ENCODE results near the gene TGFBR3.
"Not testable (repeated sequence)": the region's sequence is repeated elsewhere in the genome, so short reads cannot be mapped to it uniquely, and the experiment has no call there.

TGFBR3 gene

DNA sequence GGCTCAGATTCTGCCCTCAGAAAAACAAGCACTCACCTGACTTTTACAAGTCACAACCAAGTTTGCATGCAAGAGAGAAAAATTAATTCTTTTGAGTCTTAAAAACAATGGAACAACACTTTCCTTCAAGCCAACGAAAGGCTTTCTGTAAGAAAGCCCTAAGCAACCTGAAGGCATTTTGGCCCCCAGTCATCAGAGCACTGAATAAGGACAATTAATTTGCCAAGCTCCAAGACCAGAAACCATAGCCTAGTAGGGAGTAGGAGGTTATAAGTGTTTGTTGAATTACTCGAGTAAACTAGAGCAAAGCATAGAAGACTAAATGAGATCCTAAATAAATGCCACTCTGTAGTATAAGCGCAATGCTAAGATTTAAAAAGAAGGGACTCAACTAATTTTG, 4.7 kb downstream of the TGFBR3 start:
- DNase-seq = no peak

GRCh38 chr1:91879733-91880132, 6.2 kb downstream of the TGFBR3 start:
- DNase-seq = no peak

DNA sequence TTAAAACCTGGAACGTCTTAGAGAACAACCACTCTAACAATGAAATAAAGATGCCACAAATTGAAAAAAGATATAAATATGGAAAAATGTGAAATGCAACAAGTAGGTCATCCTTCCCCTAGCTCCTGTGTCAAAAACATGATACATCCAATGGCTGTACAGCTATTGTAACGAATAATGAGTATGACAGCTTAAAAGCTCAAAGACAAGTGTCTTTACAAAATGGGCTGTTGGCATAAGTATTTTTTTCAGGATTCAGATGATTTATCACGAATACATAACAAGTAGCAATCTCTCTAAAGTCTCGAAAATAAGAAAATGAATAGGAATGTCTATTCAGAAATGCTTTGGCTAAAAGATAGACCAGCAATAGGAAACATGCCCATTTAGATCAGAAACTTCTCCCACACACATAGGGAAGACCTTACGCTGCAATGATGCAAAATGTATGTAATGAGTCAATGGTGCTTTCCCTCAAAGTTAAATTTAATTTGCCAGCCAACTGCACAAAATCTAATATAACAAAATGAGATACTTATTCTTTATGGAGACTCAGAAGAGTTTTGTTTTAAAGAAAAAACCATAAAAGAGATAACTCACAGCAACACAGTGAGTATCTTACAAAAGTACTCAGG, 8.3 kb downstream of the TGFBR3 start:
- DNase-seq = no peak

- DNase-seq = no peak
Measured at GRCh38 chr1:91876781-91877573, 9.0 kb downstream of the TGFBR3 start.

DNA sequence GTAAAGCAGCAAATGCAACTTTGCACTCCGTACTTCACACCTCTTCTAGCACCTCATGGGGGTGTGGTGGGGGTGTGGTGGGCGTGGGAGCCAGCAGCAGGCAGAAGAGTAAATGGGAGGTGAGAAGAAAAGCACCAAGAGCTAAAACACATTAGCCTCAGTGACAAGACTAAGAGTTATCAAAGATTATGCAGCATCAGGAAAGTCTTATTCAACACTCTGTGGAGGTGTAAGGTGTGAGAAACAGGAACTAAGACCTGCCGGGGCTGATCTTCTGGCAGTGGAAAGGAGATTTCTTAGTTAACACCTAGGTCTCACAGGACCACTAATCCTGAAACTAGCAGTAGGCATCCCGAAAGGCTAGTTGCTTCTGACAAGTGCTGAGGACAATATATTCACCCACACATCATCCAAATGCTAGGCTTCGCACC, 9.9 kb downstream of the TGFBR3 start:
- DNase-seq = peak; percentile 17

DNA sequence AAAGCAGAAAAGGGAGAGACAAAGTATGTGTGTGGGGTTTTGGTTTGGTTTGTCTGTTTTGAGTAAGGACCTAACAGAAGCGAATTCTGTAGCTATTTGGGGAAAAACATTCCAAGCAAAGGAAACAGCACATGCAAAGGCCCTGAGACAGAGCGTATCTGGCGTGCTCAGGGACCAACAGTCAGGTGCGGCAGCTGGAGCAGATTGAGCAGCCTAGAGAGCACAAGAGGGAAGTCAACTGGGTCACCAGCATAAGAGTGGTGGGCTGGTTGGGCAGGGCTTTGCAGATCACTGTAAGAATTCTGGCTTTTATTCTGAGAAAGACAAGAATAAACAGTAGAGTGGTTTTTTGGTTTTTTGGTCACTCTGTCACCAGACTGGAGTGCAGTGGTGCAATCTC, 11.8 kb downstream of the TGFBR3 start:
- DNase-seq = no peak

GRCh38 chr1:91872559-91873081, 13.3 kb downstream of the TGFBR3 start:
- peak; percentile 54 for DNase-seq

GRCh38 chr1:91872000-91872399, 14.0 kb downstream of the TGFBR3 start:
- DNase-seq = no peak

DNA sequence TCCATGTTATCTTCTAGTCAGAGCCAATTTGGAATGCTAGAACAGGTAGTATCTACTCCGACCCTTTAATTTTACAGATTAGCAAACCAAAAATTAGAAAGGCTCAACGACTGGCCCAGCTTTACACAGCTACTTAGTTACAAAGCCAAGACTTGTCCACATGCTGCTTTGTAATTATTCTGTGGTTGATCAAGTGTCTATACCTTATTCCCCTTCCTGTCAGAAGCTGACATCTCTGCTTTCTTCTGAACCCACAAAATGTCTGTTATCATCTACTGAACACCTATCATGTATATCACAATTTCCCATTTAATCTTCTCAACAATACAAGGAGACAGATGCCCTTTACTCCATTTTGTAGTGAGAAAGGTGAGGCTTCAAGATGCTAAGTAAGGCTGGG, 15.6 kb downstream of the TGFBR3 start:
- DNase-seq = no peak

- DNase-seq = no peak
Measured at GRCh38 chr1:91866425-91866824, 19.5 kb downstream of the TGFBR3 start.

- DNase-seq = no peak
Measured at GRCh38 chr1:91864017-91864700, 21.8 kb downstream of the TGFBR3 start.

DNA sequence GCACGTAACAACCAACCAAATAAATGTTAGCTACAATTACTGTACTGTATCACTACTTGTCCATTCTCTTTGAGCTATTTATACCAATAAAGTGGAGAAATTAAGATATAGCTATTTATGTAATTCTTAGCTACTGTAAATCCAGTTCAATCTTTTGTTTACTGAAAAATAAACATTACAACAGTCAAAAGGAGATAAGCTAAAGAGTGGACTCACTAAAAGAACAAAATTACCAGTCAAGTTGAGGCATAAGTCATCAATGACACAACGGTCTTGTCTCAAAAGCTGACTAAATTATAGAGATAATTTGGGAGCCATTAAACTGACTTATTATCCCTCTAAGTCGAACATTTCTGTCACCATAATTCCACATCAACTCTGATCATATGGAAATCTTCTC, 22.5 kb downstream of the TGFBR3 start:
- no peak for DNase-seq

GRCh38 chr1:91862120-91862519, 23.8 kb downstream of the TGFBR3 start:
- no peak for DNase-seq

DNA sequence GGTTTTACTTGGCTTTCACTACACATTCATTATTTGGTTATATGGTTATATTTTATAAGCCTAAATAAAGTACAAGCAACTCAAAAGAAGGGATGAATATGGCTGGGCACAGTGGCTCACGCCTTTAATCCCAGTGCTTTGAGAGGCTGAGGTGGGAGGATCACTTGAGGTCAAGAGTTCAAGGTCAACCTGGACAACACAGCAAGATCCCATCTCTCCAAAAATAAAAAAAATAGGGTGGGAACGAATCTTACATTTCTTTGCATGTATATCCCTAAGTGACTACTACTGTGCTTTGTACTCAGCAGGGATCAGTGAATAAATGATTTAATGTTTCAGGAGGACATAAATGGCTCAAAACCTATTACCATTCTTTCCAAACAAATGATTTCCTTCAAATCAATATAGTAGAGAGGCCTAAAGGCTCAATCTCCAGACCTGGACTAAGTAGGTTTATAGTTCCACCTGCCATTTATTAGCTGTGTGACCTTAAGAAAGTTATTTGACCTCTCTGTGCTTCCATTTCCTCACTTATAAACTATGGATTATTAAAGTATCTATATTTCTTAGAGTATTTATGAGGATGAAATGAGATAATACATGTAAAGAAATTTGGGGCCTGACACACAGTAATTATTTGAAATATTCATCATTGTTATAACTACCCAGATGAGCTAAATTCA, 28.3 kb downstream of the TGFBR3 start:
- DNase-seq = no peak

- no peak for DNase-seq
Measured at GRCh38 chr1:91856996-91857395, 29.0 kb downstream of the TGFBR3 start.

DNA sequence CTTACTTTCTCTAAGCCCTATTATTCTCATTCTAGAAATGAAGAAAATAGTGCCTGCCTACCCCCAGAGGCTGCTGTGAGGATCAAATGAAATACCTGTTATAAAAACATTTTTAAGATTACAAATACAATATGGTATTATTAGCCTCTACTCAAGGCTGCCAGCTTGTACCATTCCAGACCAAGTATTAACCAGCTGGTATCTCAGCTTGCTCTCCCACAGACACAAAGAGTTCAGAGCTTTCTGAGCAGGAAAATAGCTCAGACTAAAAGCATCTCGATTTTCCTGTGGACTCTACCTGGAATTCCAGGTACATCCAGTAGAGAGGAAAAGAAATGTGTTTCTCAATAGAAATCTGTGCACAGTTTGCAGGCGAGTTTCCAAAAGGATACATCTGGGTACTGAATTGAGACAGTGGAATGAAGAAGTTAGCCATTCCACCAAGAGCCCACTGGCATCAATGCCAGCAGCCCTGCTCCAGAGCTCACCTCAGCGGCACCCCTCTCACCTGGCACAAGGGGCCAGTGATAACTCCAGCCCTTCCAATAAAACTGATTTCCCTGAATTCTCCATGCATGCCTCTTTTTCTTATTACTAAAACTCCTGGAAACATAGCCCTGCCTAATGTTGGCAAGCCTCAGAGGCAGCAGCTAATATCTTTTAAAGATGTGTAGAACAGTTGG, 31.0 kb downstream of the TGFBR3 start:
- DNase-seq = no peak

GRCh38 chr1:91853397-91853796, 32.6 kb downstream of the TGFBR3 start:
- no peak for DNase-seq

DNA sequence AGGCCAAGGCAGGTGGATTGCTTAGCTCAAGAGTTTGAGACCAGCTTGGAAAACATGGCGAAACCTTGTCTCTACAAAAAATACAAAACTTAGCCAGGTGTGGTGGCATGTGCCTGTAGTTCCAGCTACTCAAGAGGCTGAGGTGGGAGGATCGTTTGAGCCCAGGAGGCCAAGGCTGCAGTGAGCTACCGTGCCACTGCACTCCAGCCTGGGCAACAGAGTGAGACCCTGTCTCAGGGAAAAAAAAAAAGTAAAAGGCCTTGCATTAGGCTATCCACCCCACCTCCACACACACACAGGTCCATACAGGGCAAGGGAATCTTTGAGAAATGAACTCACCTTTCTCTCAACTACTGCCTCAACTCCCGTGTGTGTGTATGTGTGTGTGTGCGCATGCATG, 33.9 kb downstream of the TGFBR3 start:
- not testable (repeated sequence) for DNase-seq

DNA sequence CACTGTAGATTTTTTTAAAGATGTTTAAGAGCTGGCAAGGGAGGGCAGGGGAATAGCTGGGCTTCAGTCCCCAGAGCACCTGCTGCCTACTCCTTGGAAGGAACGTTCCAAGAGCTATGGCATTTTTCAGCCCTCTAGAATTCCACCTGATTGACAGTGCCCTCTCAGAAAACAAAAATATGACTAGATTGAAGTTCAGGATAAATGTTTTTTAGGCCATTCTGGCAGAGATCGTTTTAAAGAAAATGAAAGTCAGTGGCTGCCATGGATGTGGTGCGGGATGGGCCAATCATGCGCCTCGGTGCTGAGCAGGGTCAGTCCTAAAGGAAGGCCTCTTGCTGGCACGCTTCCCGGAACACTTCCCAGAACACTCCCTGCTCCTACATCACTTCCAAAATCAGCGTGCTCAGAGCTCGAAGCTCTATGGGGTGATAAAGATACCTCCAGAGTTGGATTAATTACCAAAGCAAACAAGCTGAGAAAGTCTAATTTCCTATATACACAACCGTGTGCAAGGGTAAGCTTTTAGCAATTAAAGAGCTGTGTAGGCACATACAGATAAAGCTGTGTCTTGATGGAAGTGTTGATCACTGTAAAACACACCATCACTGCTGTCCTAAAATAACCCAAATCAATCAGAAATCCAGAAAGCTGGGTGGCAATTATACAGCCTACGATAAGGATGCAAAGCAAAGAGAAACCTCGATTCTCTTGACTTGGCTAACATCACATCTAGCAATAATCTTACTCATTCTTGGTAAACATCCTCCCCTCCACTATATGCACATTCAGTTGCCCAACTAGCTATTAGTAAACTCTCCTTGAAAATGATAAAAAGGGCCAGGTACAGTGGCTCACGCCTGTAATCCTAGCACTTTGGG, 34.6 kb downstream of the TGFBR3 start:
- DNase-seq = no peak

GRCh38 chr1:91850708-91851107, 35.2 kb downstream of the TGFBR3 start:
- no peak for DNase-seq

GRCh38 chr1:91847851-91848250, 38.1 kb downstream of the TGFBR3 start:
- no peak for DNase-seq

DNA sequence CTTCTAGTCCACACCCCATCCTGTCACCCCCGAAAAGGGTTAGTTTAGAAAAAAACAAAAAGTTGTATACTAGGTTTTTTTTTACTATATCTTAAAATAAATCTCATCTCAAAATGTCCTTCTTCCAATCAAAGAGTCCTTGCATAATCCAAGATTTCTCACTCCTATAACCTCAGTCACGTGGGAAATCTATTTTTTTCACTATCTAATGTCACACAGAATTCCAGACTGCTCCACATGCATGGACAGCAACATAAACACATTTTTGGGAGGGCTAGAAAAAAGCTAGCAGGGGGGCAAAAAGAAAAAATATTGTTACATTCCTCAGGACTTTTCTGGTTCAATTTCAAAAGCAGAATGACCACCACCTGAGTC, 39.3 kb downstream of the TGFBR3 start:
- no peak for DNase-seq

Data from CD4-positive, alpha-beta T cell treated with Interleukin-17A for 4 hours (primary cell).